HEK293 (cell line): ENCODE results near the gene MOGAT3.

ENCODE experiments used
- CTCF ChIA-PET: fragments of 350-600 bp; formaldehyde crosslinking; extraction: SDS; loops from one replicate; lab custom pipeline; 2021; ENCODE audit warnings: antibody characterized with exemption; lab: Yijun Ruan, JAX
- POLR2A ChIA-PET: fragments of 300-600 bp; formaldehyde crosslinking; extraction: SDS; loops from one replicate; lab custom pipeline; 2020; ENCODE audit warnings: antibody characterized with exemption, inconsistent platforms; lab: Yijun Ruan, JAX
- H3K27ac ChIP-seq: fragments of 200-500 bp; sonication (Bioruptor generic); 2 replicates; pipeline ENCODE4 v1.5.1; 2014; ENCODE audit warnings: low read depth, low read length, control low read depth, inconsistent platforms; ENCODE audit errors: extremely low read depth
- H3K36me3 ChIP-seq, 2 experiments: fragments of 200-500 bp in 1 of 2; sonication (Bioruptor generic) in 1 of 2; 1 replicate in 1 of 2; 2 replicates in 1 of 2; pipeline ENCODE4 v1.5.1; 2014 to 2017; ENCODE audit warnings: inconsistent platforms in 2 of 2, low read length in 2 of 2; ENCODE audit not compliant: control insufficient read depth in 2 of 2, insufficient read depth in 1 of 2
- H3K4me1 ChIP-seq: fragments of 200-500 bp; sonication (Bioruptor generic); 2 replicates; pipeline ENCODE4 v1.5.1; 2014; ENCODE audit warnings: mild to moderate bottlenecking, low read length, inconsistent platforms; ENCODE audit not compliant: control insufficient read depth, insufficient read depth
- H3K4me3 ChIP-seq: 2 replicates; pipeline ENCODE4 v1.5.1; 2011; ENCODE audit warnings: low read depth, mild to moderate bottlenecking, control low read depth, low read length, moderate library complexity
- H3K9me3 ChIP-seq: fragments of 200-500 bp; sonication (Bioruptor generic); 2 replicates; pipeline ENCODE4 v1.5.1; 2014; ENCODE audit warnings: low read depth, low read length, inconsistent platforms; ENCODE audit not compliant: control insufficient read depth, insufficient read depth
- CTCF ChIP-seq: fragments of 450-650 bp; formaldehyde crosslinking; IDR thresholded peaks from 2 replicates; pipeline ENCODE4 v1.5.1; 2016; ENCODE audit warnings: missing biosample characterization, missing genetic modification characterization
- EGR2 ChIP-seq: fragments of 450-650 bp; formaldehyde crosslinking; IDR thresholded peaks from 2 replicates; pipeline ENCODE4 v1.5.1; 2016; ENCODE audit warnings: low read depth, missing biosample characterization, missing genetic modification characterization
- GLIS2 ChIP-seq: fragments of 450-650 bp; formaldehyde crosslinking; IDR thresholded peaks from 2 replicates; pipeline ENCODE4 v1.5.1; 2016; ENCODE audit warnings: missing biosample characterization, missing genetic modification characterization
- KLF1 ChIP-seq: fragments of 450-650 bp; formaldehyde crosslinking; IDR thresholded peaks from 2 replicates; pipeline ENCODE4 v1.5.1; 2016; ENCODE audit warnings: missing biosample characterization, missing genetic modification characterization
- PRDM6 ChIP-seq: fragments of 450-650 bp; formaldehyde crosslinking; IDR thresholded peaks from 2 replicates; pipeline ENCODE4 v1.5.1; 2017; ENCODE audit warnings: missing biosample characterization, missing genetic modification characterization
- SCRT2 ChIP-seq: fragments of 450-650 bp; formaldehyde crosslinking; IDR thresholded peaks from 2 replicates; pipeline ENCODE4 v1.5.1; 2016; ENCODE audit warnings: missing biosample characterization, missing genetic modification characterization
- YY1 ChIP-seq: fragments of 450-650 bp; formaldehyde crosslinking; IDR thresholded peaks from 2 replicates; pipeline ENCODE4 v1.5.1; 2018; ENCODE audit warnings: missing biosample characterization, missing genetic modification characterization
- ZFP69B ChIP-seq: fragments of 450-650 bp; formaldehyde crosslinking; IDR thresholded peaks from 2 replicates; pipeline ENCODE4 v1.5.1; 2016; ENCODE audit warnings: missing biosample characterization, missing genetic modification characterization
- ZNF121 ChIP-seq: fragments of 450-650 bp; formaldehyde crosslinking; IDR thresholded peaks from 2 replicates; pipeline ENCODE4 v1.5.1; 2016; ENCODE audit warnings: missing biosample characterization, missing genetic modification characterization
- ZNF248 ChIP-seq: fragments of 450-650 bp; formaldehyde crosslinking; IDR thresholded peaks from 2 replicates; pipeline ENCODE4 v1.5.1; 2017; ENCODE audit warnings: missing biosample characterization, missing genetic modification characterization
- ZNF335 ChIP-seq: fragments of 450-650 bp; formaldehyde crosslinking; conservative IDR thresholded peaks from 2 replicates; pipeline ENCODE4 v1.5.1; 2016; ENCODE audit warnings: missing biosample characterization, missing genetic modification characterization
- ZNF830 ChIP-seq: fragments of 450-650 bp; IDR thresholded peaks from 2 replicates; pipeline ENCODE4 v1.5.0; 2018; ENCODE audit warnings: missing biosample characterization, missing genetic modification characterization, low read depth, mild to moderate bottlenecking, moderate library complexity
- TF ChIP-seq, protein P1 (sequence below): fragments of 450-650 bp; formaldehyde crosslinking; IDR thresholded peaks from 2 replicates; pipeline ENCODE4 v1.5.1; 2016; ENCODE audit warnings: missing biosample characterization, missing genetic modification characterization
- TF ChIP-seq, protein P2 (sequence below): fragments of 450-650 bp; formaldehyde crosslinking; IDR thresholded peaks from 2 replicates; pipeline ENCODE4 v1.5.1; 2017; ENCODE audit warnings: missing biosample characterization, missing genetic modification characterization
- TF ChIP-seq, protein P3 (sequence below): fragments of 450-650 bp; formaldehyde crosslinking; IDR thresholded peaks from 2 replicates; pipeline ENCODE4 v1.5.1; 2016; ENCODE audit warnings: missing biosample characterization, missing genetic modification characterization, borderline replicate concordance
- TF ChIP-seq, protein P4 (sequence below): fragments of 450-650 bp; formaldehyde crosslinking; optimal IDR thresholded peaks from 2 replicates; pipeline ENCODE3; 2016; ENCODE audit warnings: missing biosample characterization, mild to moderate bottlenecking, missing genetic modification characterization

Gene MOGAT3

GRCh38 chr7:101235522-101235921 lies 34.7 kb upstream of the MOGAT3 start:
- ChIA-PET CTCF (interaction anchor here (0.6 to 1.8 kb wide), 6 partner anchors 9 to 158 kb away, joined by 3 to 28 read pairs (median 4); partner anchors contain the start of gene FIS1), POLR2A (interaction anchor here (1.0 to 1.3 kb wide), 2 partner anchors 9 to 47 kb away, joined by 3 to 8 read pairs; no protein-coding TSS in a partner anchor)
- H3K4me3 ChIP-seq, result no peak overlapping the region
- H3K27ac ChIP-seq, result no peak overlapping the region
- peaks cover 0 to 32% of the 10 kb centered on the region in 2 experiments; a peak in 2 of 3 replicates for H3K36me3 ChIP-seq
- no peaks in the 10 kb centered on the region for H3K4me1 ChIP-seq
- H3K9me3 ChIP-seq, result no peaks in the 10 kb centered on the region
- TF ChIP-seq, protein P1, sequence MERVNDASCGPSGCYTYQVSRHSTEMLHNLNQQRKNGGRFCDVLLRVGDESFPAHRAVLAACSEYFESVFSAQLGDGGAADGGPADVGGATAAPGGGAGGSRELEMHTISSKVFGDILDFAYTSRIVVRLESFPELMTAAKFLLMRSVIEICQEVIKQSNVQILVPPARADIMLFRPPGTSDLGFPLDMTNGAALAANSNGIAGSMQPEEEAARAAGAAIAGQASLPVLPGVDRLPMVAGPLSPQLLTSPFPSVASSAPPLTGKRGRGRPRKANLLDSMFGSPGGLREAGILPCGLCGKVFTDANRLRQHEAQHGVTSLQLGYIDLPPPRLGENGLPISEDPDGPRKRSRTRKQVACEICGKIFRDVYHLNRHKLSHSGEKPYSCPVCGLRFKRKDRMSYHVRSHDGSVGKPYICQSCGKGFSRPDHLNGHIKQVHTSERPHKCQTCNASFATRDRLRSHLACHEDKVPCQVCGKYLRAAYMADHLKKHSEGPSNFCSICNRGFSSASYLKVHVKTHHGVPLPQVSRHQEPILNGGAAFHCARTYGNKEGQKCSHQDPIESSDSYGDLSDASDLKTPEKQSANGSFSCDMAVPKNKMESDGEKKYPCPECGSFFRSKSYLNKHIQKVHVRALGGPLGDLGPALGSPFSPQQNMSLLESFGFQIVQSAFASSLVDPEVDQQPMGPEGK (tag by site-specific recombination), result no peak
- TF ChIP-seq GLIS2 (tag by site-specific recombination) (no peak), ZNF121 (tag by site-specific recombination) (no peak), ZNF248 (tag by site-specific recombination) (no peak), PRDM6 (tag by site-specific recombination) (no peak)
- TF ChIP-seq, protein P2, sequence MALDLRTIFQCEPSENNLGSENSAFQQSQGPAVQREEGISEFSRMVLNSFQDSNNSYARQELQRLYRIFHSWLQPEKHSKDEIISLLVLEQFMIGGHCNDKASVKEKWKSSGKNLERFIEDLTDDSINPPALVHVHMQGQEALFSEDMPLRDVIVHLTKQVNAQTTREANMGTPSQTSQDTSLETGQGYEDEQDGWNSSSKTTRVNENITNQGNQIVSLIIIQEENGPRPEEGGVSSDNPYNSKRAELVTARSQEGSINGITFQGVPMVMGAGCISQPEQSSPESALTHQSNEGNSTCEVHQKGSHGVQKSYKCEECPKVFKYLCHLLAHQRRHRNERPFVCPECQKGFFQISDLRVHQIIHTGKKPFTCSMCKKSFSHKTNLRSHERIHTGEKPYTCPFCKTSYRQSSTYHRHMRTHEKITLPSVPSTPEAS (tag by site-specific recombination), result no peak

GRCh38 chr7:101235050-101235449 lies 34.2 kb upstream of the MOGAT3 start:
- ChIA-PET CTCF (interaction anchor here (0.6 to 1.8 kb wide), 6 partner anchors 9 to 159 kb away, joined by 3 to 28 read pairs (median 4); partner anchors contain the start of genes FIS1 and ZNHIT1), POLR2A (interaction anchor here (1.0 to 1.3 kb wide), 2 partner anchors 9 to 48 kb away, joined by 3 to 8 read pairs; no protein-coding TSS in a partner anchor)
- Histone ChIP-seq H3K36me3 (peaks cover 0 to 27% of the 10 kb centered on the region in 2 experiments; a peak in 2 of 3 replicates), H3K4me3 (no peak overlapping the region), H3K27ac (no peak overlapping the region)
- TF ChIP-seq SCRT2 (tag by site-specific recombination) (0 out of 2 replicates have a peak, but pooled peaks have one; percentile 49), CTCF (tag by site-specific recombination) (peak; percentile 48; the same call in 1 of the 2 replicates), EGR2 (tag by site-specific recombination) (0 out of 2 replicates have a peak, but pooled peaks have one; percentile 2), ZFP69B (no peak)
- TF ChIP-seq, all 188 proteins: peak for 3
- no peaks in the 10 kb centered on the region for H3K9me3 ChIP-seq
- no peaks in the 10 kb centered on the region for H3K4me1 ChIP-seq

- H3K4me1 ChIP-seq, result no peaks in the 10 kb centered on the region
- TF ChIP-seq EGR2 (tag by site-specific recombination), result peak; percentile 27; the same call in 1 of the 2 replicates
- TF ChIP-seq, protein P3, sequence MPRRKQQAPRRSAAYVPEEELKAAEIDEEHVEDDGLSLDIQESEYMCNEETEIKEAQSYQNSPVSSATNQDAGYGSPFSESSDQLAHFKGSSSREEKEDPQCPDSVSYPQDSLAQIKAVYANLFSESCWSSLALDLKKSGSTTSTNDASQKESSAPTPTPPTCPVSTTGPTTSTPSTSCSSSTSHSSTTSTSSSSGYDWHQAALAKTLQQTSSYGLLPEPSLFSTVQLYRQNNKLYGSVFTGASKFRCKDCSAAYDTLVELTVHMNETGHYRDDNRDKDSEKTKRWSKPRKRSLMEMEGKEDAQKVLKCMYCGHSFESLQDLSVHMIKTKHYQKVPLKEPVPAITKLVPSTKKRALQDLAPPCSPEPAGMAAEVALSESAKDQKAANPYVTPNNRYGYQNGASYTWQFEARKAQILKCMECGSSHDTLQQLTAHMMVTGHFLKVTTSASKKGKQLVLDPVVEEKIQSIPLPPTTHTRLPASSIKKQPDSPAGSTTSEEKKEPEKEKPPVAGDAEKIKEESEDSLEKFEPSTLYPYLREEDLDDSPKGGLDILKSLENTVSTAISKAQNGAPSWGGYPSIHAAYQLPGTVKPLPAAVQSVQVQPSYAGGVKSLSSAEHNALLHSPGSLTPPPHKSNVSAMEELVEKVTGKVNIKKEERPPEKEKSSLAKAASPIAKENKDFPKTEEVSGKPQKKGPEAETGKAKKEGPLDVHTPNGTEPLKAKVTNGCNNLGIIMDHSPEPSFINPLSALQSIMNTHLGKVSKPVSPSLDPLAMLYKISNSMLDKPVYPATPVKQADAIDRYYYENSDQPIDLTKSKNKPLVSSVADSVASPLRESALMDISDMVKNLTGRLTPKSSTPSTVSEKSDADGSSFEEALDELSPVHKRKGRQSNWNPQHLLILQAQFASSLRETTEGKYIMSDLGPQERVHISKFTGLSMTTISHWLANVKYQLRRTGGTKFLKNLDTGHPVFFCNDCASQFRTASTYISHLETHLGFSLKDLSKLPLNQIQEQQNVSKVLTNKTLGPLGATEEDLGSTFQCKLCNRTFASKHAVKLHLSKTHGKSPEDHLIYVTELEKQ (tag by site-specific recombination), result no peak
- TF ChIP-seq KLF1 (tag by site-specific recombination), result peak; percentile 73
- TF ChIP-seq ZNF830 (tag by site-specific recombination), result no peak
- no peak for TF ChIP-seq ZNF335
- TF ChIP-seq YY1 (tag by site-specific recombination), result no peak
- TF ChIP-seq, protein P4, sequence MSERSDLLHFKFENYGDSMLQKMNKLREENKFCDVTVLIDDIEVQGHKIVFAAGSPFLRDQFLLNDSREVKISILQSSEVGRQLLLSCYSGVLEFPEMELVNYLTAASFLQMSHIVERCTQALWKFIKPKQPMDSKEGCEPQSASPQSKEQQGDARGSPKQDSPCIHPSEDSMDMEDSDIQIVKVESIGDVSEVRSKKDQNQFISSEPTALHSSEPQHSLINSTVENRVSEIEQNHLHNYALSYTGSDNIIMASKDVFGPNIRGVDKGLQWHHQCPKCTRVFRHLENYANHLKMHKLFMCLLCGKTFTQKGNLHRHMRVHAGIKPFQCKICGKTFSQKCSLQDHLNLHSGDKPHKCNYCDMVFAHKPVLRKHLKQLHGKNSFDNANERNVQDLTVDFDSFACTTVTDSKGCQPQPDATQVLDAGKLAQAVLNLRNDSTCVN (tag by site-specific recombination), result no peak
- ChIA-PET POLR2A (interaction anchor here (1.3 kb wide), 1 partner anchor 9 kb away, joined by 8 read pairs; no protein-coding TSS in a partner anchor), CTCF (interaction anchor here (0.8 to 1.8 kb wide), 5 partner anchors 10 to 55 kb away, joined by 3 to 28 read pairs (median 5); partner anchors contain the start of genes FIS1 and ZNHIT1)
- no peak overlapping the region for H3K4me3 ChIP-seq
- no peak overlapping the region for H3K27ac ChIP-seq
- peaks cover 0 to 23% of the 10 kb centered on the region in 2 experiments; a peak in 2 of 3 replicates for H3K36me3 ChIP-seq
- no peaks in the 10 kb centered on the region for H3K9me3 ChIP-seq
Observed at GRCh38 chr7:101234636-101235035, 33.8 kb upstream of the MOGAT3 start.
